Peyer's patch (tissue), 4 donors: ENCODE results near the gene TSPAN9.

Experiments
- POLR2A ChIP-seq, 2 donors: fragments of 450-650 bp; IDR thresholded peaks; one replicate each; pipeline ENCODE4 v1.5.1; 2017; ENCODE audit warnings: antibody characterized with exemption in 2 of 2, mild to moderate bottlenecking in 2 of 2, moderate library complexity in 2 of 2
- TF ChIP-seq, protein P1 (sequence below), 6 experiments: fragments of 450-650 bp in 4 of 6; fragments of 200-600 bp in 2 of 6; sonication (generic) in 1 of 6; IDR thresholded peaks; one replicate each; pipeline ENCODE4 v1.5.1; 2017 to 2019; ENCODE audit warnings: antibody characterized with exemption in 6 of 6, mild to moderate bottlenecking in 3 of 6, moderate library complexity in 1 of 6

DNA sequence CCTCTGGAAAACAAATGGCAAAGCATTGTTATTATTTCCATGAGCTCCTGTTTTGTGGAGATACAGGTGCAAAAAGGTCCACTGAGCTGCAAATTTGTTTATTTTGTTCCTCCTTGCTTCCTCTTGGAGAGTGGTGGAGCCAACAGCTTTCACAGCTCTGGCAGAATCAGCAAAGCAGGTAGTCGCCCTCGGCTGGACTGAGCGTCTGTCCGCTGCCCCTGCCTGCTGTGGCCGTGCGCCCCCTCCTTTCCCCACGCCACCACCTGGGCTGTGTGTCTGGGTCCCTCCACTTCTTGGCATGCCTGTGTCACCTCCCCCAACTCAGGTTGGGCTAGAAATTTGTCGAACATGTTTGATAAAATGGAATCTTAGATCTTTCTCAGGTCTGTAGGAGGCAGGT is 188.2 kb downstream of the TSPAN9 start:
- TF ChIP-seq, protein P1, sequence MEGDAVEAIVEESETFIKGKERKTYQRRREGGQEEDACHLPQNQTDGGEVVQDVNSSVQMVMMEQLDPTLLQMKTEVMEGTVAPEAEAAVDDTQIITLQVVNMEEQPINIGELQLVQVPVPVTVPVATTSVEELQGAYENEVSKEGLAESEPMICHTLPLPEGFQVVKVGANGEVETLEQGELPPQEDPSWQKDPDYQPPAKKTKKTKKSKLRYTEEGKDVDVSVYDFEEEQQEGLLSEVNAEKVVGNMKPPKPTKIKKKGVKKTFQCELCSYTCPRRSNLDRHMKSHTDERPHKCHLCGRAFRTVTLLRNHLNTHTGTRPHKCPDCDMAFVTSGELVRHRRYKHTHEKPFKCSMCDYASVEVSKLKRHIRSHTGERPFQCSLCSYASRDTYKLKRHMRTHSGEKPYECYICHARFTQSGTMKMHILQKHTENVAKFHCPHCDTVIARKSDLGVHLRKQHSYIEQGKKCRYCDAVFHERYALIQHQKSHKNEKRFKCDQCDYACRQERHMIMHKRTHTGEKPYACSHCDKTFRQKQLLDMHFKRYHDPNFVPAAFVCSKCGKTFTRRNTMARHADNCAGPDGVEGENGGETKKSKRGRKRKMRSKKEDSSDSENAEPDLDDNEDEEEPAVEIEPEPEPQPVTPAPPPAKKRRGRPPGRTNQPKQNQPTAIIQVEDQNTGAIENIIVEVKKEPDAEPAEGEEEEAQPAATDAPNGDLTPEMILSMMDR (IDR thresholded peaks at IDR 0.05): no peak
- no peak for TF ChIP-seq POLR2A (IDR thresholded peaks at IDR 0.05)
